ENCODE measurements around the gene SHISA9.

Gene SHISA9

DNA sequence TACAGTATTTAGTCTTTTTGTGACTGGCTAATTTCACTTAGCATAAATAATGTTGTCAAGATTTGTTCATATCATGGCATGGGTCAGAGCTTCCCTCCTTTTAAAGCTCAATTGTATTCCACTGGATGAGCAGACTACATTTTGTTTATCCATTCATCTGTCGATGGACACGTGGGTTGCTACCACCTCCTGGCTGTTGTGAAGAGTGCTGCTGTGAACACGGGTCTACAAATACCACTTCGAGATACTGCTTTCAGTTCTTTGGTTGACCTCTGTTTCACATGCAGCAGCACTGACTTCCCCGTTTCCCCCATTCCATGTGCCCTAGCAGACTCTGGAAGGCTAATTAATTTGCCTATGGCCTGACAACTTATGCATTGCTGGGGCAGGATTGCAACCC is 285.4 kb downstream of the SHISA9 start:
- no peak overlapping the region for H3K4me2 ChIP-seq (ENCODE audit: low read length)
- no peaks in the 10 kb centered on the region for H3K4me1 ChIP-seq (ENCODE audit: control insufficient read depth, low read length)
- no peaks in the 10 kb centered on the region for H4K20me1 ChIP-seq (ENCODE audit: control insufficient read depth, insufficient read depth, low read depth, low read length)
- H3K4me3 ChIP-seq (ENCODE audit: low read length) = no peak overlapping the region
- H3K36me3 ChIP-seq (ENCODE audit: control insufficient read depth, low read length) = no peaks in the 10 kb centered on the region
- TF ChIP-seq CTCF (IDR thresholded peaks at IDR 0.05; ENCODE audit: low read depth, low read length, poor library complexity, severe bottlenecking) (no peak), EZH2phosphoT487 (IDR thresholded peaks at IDR 0.05; ENCODE audit: borderline replicate concordance, low read length) (no peak)
- H3K9me2 ChIP-seq (replicated peaks; ENCODE audit: control insufficient read depth, low read length) = no peaks in the 10 kb centered on the region; the same call in 1 of the 2 replicates
- H3K9me3 ChIP-seq (ENCODE audit: control insufficient read depth, insufficient read depth, low read length) = no peaks in the 10 kb centered on the region
- H3F3A ChIP-seq (ENCODE audit: control insufficient read depth, insufficient read depth) = no peaks in the 10 kb centered on the region
- no peak overlapping the region for H3K27ac ChIP-seq (ENCODE audit: low read depth, low read length)
- H3K79me2 ChIP-seq (ENCODE audit: control insufficient read depth, low read length) = no peaks in the 10 kb centered on the region
- no peaks in the 10 kb centered on the region for H3K27me3 ChIP-seq (ENCODE audit: control insufficient read depth, low read length)

DNA sequence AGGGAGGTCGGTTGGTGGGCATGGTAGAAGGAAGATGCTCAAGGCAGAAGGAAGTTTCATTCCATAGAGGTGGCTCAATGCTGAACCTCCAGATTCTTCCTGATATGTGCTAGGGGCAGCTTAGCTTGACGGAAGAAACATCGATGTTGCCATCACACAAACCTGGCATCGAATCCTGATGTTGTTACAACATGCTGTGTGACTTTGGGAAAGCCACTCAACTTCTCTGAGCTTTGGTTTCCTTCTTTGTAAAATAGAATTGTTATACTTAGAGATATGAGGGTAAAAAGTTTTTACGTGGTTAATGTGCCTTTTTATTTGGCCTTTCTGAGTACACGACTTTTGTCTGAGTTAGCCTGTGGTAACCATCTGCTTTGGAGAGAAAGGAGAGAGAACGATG is 287.9 kb downstream of the SHISA9 start:
- H3K9me3 ChIP-seq (ENCODE audit: control insufficient read depth, insufficient read depth, low read length) = no peaks in the 10 kb centered on the region
- H3K27me3 ChIP-seq (ENCODE audit: control insufficient read depth, low read length) = no peaks in the 10 kb centered on the region
- H3K36me3 ChIP-seq (ENCODE audit: control insufficient read depth, low read length) = no peaks in the 10 kb centered on the region
- H3K79me2 ChIP-seq (ENCODE audit: control insufficient read depth, low read length) = no peaks in the 10 kb centered on the region
- H3K9me2 ChIP-seq (replicated peaks; ENCODE audit: control insufficient read depth, low read length) = no peaks in the 10 kb centered on the region
- no peaks in the 10 kb centered on the region for H3F3A ChIP-seq (ENCODE audit: control insufficient read depth, insufficient read depth)
- no peaks in the 10 kb centered on the region for H4K20me1 ChIP-seq (ENCODE audit: control insufficient read depth, insufficient read depth, low read depth, low read length)
- no peak overlapping the region for H3K27ac ChIP-seq (ENCODE audit: low read depth, low read length)
- H3K4me1 ChIP-seq (ENCODE audit: control insufficient read depth, low read length) = no peaks in the 10 kb centered on the region
- H3K4me2 ChIP-seq (ENCODE audit: low read length) = no peak overlapping the region
- H3K4me3 ChIP-seq (ENCODE audit: low read length) = no peak overlapping the region
- TF ChIP-seq EZH2phosphoT487 (IDR thresholded peaks at IDR 0.05; ENCODE audit: borderline replicate concordance, low read length) = no peak
- TF ChIP-seq CTCF (IDR thresholded peaks at IDR 0.05; ENCODE audit: low read depth, low read length, poor library complexity, severe bottlenecking) = no peak

DNA sequence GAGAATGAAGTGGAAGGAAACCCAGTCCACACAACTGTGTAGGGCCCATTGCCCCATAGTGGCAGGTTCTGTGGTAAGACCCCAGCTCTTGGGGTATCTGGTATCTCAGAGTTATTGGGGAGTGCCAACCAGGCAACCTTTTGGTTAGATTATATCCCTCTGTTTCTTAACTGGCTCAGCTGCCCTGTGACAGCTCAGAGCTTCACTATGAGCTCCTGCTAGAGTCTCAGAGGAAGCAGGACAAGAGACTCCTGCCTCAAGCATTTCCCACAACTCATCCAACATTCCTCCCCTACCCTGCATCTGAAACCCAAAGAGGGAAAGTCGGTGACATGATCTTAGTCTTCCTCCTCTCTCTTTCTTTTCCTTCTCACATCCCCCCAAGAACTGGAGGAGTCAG is 292.3 kb downstream of the SHISA9 start:
- no peak overlapping the region for H3K27ac ChIP-seq (ENCODE audit: low read depth, low read length)

More for the DNA sequence above, 292.3 kb downstream of the SHISA9 start:
- Histone ChIP-seq H3K4me2 (ENCODE audit: low read length) (no peak overlapping the region), H3K9me3 (ENCODE audit: control insufficient read depth, insufficient read depth, low read length) (no peaks in the 10 kb centered on the region), H3K36me3 (ENCODE audit: control insufficient read depth, low read length) (no peaks in the 10 kb centered on the region), H3K27me3 (ENCODE audit: control insufficient read depth, low read length) (no peaks in the 10 kb centered on the region), H3K79me2 (ENCODE audit: control insufficient read depth, low read length) (no peaks in the 10 kb centered on the region), H3K4me1 (ENCODE audit: control insufficient read depth, low read length) (no peaks in the 10 kb centered on the region), H3K9me2 (replicated peaks; ENCODE audit: control insufficient read depth, low read length) (no peaks in the 10 kb centered on the region), H4K20me1 (ENCODE audit: control insufficient read depth, insufficient read depth, low read depth, low read length) (no peaks in the 10 kb centered on the region), H3K4me3 (ENCODE audit: low read length) (no peak overlapping the region), H3F3A (ENCODE audit: control insufficient read depth, insufficient read depth) (no peaks in the 10 kb centered on the region)
- TF ChIP-seq CTCF (IDR thresholded peaks at IDR 0.05; ENCODE audit: low read depth, low read length, poor library complexity, severe bottlenecking) = no peak
